NCI-H1092 treated with DMSO at 0.1 percent for 48 hours (cell line): ENCODE data around the gene TIMM29.
A peak's percentile ranks its signal among the peaks of the same experiment; 100 is the strongest.
"Not testable (repeated sequence)": the region's sequence is repeated elsewhere in the genome, so short reads cannot be mapped to it uniquely, and the experiment has no call there.

ENCODE experiments used
- DNase-seq: peaks from one replicate; lab custom pipeline; 2025; lab: John Stamatoyannopoulos, UW

The TIMM29 gene

DNA sequence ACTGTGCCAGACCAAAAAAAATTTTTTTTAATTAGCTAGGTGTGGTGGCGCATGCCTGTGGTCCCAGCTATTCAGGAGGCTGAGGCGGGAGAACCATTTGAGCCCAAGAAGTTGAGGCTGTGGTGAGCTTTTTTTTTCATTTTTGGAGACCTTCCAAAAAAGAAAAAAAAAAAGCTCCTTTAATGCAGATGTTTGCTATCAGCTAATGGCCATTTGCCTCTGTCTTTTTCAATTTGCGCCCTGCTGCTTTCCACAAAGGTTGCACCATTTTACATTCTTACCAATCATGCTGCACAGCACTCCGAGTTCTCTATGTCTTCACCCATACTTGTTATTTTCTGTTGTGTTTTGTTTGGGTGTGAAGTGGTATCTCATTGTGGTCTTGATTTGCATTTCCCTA, 16.7 kb downstream of the TIMM29 start:
- no peak for DNase-seq

DNA sequence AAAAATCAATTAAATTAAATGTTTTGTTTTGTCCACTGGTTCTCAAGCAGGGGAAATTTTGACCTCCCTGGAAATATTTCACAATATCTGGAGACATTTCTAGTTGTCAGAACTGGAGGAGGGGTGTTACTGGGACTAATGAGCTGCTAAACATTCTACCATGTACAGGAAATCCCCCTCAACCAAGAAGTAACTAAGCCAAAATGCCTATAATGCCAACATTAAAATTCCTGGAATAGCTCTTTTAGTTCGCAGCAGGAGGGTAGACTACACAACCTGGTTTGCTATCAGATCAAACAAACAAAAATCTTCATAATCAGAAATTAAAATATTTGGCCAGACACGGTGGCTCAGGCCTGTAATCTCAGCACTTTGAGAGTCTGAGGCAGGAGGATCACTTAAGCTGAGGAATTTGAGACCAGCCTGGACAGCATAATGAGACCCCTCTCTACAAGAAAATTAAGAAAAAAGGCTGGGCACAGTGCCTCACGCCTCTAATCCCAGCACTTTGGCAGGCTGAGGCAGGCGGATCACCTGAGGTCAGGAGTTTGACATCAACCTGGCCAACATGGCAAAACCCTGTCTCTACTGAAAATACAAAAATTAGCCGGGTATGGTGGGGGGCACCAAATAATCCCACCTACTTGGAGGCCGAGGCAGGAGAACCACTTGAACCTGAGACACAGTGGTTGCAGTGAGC, 18.5 kb downstream of the TIMM29 start:
- DNase-seq, result no peak

DNA sequence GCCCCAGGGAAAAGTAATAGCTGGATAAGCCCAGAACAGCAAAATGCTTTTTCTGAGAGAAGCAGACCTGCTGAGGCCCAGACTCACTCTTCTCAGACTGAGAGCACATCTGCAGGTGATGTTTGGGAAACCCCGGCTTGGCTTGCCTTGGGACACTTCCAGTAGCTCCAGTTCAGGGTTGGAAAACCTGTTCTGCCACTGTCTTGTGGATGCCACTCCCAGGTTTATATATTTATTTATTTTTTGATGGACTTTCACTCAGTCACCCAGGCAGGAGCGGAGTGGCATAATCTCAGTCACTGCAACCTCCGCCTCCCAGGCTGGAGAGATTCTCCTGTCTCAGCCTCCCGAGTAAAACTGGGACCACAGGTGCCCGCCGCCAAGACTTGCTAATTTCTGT, 24.2 kb downstream of the TIMM29 start:
- DNase-seq, result no peak

DNA sequence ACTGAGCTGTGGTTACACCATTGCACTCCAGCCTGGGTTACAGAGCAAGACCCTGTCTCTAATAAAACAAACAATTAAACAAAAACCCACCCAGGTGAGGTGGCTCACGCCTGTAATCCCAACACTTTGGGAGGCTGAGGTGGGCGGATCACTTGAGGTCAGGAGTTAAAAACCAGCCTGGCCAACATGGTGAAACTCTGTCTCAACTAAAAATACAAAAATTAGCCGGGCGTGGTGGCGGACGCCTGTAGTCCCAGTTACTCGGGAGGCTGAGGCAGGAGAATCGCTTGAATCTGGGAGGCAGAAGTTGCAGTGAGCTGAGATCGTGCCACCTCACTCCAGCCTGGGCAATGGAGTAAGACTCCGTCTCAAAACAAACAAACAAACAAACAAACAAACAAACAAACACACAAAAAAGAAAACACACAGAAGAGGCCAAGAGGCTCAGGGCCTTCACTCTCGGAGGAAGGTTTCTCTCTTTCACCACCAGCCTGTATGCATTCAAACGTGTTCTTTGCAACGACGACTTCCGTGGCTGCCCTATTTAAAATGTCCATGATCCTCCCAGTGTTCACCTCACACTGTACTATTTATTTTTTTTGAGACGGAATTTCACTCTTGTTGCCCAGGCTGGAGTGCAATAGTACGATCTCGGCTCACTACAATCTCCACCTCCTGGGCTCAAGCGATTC, 30.8 kb downstream of the TIMM29 start:
- not testable (repeated sequence) for DNase-seq

DNA sequence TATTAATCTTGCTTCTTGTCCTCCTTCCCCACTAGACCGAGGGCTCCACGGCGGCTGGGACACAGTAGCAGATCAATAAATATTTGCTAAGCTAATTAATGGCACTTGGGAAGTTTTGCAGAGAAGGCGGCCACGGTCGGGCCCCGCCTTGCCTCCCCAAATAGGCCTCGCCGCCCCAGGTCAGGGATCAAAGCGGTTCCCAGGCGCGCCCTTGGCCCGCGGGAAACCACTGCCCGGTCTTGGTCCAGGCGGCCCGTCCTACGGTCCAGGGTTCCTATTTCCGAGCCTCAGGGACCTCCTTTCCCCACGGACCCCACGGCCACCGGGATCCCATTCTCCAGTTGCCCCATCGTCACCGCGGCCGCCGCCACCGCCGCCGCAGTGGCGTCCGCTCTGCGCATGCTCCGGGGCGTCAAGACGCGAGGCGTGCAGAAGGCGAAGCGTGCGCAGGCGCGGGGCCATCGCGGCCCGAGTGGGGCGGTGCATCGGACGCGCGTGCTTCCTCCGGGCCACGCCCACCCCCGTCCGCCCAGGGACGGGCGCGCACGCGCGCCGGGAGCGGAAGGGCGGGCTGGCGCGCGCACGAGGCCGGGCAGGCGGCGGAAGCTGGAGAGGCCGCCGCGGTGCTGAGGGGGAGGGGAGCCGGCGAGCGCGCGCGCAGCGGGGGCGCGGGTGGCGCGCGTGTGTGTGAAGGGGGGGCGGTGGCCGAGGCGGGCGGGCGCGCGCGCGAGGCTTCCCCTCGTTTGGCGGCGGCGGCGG, 31.9 kb downstream of the TIMM29 start, which contains the start of gene SMARCA4:
Gene SMARCA4, plus strand, starts transcription at position 717 of the 759 bp plus-strand sequence. CDS start 23,122 bp downstream, outside the sequence.
- peak; percentile 94 for DNase-seq

DNA sequence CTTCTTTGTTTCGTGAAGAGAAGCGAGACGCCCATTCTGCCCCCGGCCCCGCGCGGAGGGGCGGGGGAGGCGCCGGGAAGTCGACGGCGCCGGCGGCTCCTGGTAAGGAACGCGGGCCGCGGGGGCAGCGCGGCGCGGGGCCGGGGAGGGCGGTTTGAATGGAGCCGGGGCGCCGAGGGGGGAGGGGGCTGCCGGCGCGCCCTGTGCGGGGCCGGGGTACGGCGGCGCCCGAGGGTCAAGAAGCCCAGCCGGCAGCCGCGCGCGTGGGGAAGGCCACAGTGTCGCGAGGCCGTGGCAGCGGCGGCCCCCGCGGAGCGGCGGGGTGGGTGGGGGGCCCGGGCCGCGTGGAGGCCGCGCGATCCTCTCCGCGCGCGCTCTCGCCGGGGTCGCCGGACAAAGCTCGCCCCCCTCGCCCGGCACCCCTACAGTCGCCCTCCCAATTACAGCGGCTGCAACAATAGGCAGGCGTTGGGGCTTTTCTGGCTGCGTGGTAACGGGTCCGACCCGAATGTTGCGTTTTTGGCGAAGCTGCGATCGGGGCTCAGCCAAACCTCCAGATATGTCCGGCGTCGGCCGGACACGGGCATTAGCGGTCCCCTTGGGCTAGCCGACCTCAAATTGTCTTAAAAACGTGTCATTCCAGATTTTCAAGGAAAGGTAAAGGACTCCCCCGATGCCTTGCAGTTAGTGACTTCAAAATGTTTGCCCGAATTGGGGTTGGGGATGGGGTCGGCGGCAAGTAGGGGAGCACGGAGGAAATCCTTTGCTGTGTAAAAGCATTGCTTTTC, 32.7 kb downstream of the TIMM29 start:
- DNase-seq, result no peak

DNA sequence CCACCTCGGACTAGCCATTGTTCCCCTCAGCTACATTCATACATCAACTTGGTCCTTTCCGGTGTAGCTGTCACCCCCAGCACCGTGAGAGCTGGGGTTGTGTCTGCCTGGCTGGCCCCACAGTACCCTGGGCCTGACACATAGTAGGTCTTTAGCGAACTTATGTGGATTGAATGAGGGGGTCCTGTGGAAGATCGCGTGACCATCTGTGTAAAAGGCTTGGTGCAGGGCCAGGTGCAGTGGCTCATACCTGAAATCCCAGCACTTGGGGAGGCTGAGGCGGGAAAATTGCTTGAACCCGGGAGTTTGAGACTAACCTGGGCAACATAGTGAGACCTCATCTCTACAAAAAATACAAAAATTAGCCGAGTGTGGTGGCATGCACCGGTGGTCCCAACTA, 34.3 kb downstream of the TIMM29 start:
- DNase-seq, result no peak

DNA sequence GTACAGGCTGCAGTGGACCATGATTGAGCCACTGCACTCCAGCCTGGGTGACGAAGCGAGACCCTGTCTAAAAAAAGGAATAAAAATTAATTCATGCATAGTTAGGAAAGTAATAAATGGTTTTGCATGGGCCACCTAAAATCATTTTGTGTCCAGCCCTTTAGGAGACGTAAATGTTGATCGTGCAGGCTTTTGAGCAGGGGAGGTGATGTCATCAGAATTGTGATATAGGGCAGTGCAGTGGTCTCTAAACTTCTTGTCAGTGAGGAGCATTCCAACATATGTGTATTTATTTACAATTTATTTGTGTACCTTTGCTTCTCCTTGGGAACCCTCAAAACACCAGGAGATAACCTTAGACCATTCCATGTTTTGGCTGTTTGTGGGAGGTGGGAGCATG, 35.3 kb downstream of the TIMM29 start:
- DNase-seq, result no peak

DNA sequence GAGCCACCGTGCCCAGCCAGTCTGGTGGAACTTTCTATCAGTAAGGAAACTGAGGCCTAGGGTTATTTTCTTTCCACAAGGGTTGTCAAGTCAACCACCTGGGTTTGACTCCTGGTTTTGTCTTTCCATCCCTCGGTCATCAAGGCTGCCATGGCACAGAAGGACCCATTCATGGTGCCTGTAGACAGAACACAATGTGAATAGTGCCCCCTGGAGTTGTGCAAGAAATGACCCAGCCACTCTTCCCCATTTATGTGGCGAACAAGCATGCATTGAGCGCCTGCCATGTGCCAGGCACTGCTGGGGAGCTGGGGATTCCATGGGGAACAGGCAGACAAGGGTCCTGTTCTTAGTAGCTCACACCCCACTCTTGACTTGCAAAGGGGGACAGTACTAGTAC, 36.3 kb downstream of the TIMM29 start:
- DNase-seq, result no peak

DNA sequence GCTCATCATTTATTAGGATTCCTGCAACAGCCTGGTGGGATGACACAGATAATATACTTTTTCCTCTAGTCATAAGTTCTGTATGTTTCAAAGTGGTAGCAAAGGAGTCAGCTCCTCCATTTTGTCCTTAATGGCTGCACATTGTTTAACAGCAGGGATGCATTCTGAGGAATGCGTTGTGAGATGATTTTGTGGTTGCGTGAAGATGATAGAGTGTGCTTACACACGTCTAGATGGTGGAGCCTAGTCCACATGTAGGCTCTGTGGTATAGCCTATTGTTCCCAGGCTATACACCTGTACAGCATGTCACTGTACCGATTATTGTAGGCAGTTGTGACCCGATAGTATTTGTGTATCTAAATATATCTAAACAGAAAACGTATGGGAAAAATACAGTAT, 36.8 kb downstream of the TIMM29 start:
- DNase-seq, result no peak

DNA sequence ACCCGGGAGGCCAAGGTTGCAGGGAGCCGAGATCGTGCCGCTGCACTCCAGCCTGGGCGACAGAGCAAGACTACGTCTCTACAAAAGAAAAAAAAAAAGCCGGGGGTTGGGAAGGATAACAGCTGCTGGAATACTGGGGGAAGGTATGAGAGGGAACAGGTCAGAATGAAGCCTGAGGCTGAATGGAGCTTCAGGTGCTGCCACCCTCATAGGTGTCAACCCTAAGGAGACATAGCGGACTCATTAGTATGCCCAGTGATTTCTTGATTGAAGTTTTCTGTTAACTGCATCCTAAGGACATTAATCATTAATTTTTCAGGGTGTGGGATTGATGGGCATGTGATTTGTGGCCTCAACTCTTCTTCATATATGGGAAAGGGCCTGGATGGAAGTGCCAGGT, 38.2 kb downstream of the TIMM29 start:
- no peak for DNase-seq

DNA sequence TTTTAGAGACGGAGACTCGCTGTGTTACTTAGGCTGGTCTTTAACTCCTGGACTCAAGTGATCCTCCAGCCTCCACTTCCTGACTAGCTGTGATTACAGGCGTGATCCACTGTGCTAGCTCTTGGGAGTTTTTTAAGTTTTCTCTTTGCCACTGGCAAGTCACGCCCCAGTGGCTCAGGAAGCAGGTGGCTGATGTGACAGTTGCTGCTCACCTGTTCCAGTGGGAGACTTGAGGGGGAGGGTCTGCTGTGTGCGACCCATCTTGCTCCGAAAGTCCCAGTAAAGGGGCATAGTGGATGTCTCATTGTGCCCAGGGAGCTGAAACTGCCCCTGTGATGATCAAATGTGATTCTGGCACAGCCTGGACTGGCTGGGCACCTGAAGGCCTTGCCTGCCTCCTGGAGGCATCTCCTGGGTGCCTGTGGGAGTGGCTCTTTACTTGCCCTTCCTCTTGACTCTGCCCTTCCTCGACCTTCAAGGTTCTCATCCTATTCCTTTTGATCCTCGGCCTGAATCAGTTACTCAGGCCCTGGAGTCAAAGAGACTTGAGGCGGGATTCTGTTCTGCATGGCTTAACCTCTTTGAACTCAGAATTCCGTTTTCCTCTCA, 40.0 kb downstream of the TIMM29 start:
- DNase-seq, result no peak

DNA sequence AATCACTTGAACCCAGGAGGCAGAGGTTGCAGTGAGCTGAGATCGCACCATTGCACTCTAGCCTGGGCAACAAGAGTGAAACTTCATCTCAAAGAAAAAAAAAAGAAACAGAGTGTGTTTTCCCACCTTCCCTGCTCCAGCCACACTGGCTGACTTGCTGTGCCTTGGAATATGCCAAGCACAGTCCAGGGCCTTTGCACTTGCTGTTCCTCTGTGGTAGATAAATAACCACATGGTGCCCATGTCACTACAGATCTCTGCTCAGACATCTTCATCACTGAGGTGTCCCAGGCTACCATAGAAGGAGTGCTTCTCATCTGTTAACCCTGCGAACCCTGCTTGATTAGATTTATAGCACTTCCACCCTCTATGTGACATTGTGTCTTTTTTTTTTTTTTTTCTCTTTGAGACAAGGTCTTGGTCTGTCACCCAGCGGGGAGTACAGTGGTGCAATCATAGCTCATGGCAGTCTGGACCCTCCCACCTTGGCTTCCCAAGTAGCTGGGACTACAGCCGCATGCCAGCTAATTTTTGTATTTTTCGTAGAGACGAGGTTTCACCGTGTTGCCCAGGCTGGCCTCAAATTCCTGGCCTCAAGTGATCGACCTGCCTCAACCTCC, 42.6 kb downstream of the TIMM29 start:
- DNase-seq, result no peak

DNA sequence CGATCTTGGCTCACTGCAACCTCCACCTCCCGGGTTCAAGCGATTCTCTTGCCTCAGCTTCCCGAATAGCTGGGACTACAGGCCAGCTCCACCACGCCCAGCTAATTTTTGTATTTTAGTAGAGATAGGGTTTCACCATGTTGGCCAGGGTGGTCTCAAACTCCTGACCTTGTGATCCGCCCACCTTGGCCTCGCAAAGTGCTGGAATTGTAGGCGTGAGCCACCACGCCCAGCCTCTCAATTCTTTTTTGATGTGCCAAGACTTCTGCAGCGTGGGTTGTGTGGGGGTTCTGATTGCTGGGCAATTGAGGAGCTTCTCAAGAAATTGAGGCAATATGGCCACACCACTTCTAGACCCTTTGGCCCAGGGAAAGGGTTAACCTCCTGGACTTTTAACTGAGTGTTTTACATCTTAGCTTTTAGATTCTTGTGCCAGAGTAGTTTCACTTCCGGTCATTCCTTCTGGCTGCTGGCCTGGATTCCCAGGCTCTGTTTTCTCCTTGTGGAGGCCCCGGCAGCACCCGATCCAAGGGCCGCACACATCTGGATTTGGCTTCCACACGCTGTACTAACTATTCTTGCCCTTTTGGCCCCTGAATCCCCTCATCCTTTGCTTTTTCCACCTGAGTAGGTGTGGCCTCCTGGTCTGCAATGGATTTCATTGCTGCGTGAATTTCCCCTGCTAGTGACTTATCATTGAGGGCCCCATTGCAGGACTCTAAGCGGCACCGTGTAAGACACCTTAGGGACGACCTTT, 46.9 kb downstream of the TIMM29 start:
- DNase-seq, result no peak

DNA sequence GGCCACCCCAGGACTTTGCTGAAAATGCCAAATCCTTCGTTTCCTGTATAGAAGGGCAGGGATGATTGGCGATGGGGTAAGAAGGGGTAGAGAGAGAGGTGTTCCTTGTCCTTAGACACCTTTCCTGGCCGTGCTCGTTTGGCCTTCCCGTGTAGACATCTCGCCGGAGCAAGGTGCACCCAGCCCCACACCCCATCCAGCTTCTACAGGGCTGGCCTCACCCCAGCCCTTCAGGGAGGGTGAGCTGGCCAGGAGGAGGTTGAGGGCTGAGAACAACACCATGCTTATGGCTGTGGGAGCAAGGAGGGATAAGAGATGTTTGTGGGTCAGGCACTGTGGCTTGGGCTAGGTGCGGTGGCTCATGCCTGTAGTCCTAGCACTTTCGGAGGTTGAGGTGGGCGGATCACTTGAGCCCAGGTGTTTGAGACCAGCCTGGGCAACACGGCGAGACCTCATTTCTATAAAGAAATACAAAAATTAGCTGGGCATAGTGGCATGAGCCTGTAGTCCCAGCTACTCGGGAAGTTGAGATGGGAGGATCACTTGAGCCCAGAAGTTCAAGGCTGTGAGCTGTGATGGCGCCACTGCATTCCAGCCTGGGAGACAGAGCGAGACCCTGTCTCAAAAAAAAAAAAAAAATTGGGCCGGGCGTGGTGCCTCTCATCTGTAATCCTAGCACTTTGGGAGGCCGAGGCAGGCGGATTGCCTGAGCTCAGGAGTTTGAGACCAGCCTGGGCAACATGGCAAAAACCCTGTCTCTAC, 47.7 kb downstream of the TIMM29 start:
- no peak for DNase-seq

DNA sequence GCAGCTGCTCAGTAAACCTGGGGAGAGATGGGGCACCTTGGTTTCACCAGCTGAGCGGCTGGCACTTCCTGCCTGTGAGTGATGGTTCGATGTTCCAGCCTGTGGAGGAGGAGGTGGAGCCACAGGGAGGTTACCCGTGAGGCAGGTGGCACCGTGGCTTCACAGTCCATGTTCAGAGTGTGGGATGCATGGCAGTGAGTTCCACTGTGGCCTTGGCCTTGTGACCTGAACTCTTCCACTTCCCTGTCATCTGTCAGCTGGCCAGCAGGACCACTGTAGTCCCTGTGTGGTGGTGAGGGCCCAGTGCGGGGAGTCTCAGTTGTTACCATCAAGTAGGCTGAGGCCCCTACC, 49.1 kb downstream of the TIMM29 start:
- DNase-seq, result no peak
